IgD-negative memory B cell (primary cell): ENCODE data around the gene RUNX3. TPM values are rescaled to one million over a fixed set of nuclear protein-coding genes. Genes with fewer than 3 reads are reported as not detected.
A peak's percentile ranks its signal among the peaks of the same experiment; 100 is the strongest.
"Not testable (repeated sequence)": the region's sequence is repeated elsewhere in the genome, so short reads cannot be mapped to it uniquely, and the experiment has no call there.

ENCODE experiments used
- H3K27ac Mint-ChIP-seq, 3 donors: one replicate each; pipeline ENCODE4 v1.8.0; 2020 to 2022; ENCODE audit warnings: mild to moderate bottlenecking in 3 of 3, mixed read lengths in 3 of 3, moderate library complexity in 1 of 3
- H3K27me3 Mint-ChIP-seq: one replicate; pipeline ENCODE4 v1.8.0; 2021; ENCODE audit warnings: mixed read lengths
- H3K36me3 Mint-ChIP-seq: one replicate; pipeline ENCODE4 v1.8.0; 2020; ENCODE audit warnings: mild to moderate bottlenecking, mixed read lengths
- H3K4me1 Mint-ChIP-seq, 3 donors: one replicate each; pipeline ENCODE4 v1.8.0; 2020 to 2022; ENCODE audit warnings: mixed read lengths in 3 of 3, mild to moderate bottlenecking in 1 of 3
- H3K4me3 Mint-ChIP-seq, 4 donors: one replicate each; pipeline ENCODE4 v1.8.0; 2020 to 2022; ENCODE audit warnings: mild to moderate bottlenecking in 4 of 4, mixed read lengths in 4 of 4, moderate library complexity in 3 of 4
- H3K9me3 Mint-ChIP-seq, 3 donors: one replicate each; pipeline ENCODE4 v1.8.0; 2020 to 2021; ENCODE audit warnings: mixed read lengths in 3 of 3, mild to moderate bottlenecking in 1 of 3
- polyA plus RNA-seq: library from polyadenylated mRNA; unstranded; fragments of 300-500 nt; fragmentation: Illumina TruSeq; gene quantifications from one replicate; pipeline ENCODE4 v1.2.3, GENCODE V29; 2021

The RUNX3 gene
- polyA plus RNA-seq, 1 donor from 2014 or later, result 30.1 TPM

DNA sequence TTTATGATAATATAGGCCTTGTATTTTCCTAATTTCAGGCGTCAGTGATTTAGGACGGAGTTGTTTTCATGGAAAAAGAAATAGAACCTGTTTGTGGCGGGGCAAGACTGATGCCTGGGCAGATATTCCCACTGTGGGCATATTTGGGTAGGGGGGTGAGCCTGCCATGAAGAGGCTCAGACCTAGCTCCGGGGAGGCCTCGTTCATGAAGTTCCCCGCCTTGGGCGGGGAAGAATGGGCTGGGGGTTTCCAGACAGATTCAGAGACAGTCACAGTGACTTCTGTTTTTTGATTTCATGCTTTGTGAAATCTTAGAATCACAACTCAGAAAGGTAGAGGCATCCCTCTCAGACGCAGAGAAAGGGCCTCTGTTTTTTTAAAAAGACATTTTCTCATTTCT, 36.1 kb downstream of the RUNX3 start:
- H3K4me3 Mint-ChIP-seq, result no peak overlapping the region
- peaks cover 3% of the 10 kb centered on the region for H3K27me3 Mint-ChIP-seq
- no peak overlapping the region for H3K27ac Mint-ChIP-seq
- peaks cover 0 to 13% (median 3%) of the 10 kb centered on the region in 3 donors for H3K4me1 Mint-ChIP-seq
- no peaks in the 10 kb centered on the region for H3K36me3 Mint-ChIP-seq
- H3K9me3 Mint-ChIP-seq, result peaks cover 5 to 11% (median 10%) of the 10 kb centered on the region in 3 donors

DNA sequence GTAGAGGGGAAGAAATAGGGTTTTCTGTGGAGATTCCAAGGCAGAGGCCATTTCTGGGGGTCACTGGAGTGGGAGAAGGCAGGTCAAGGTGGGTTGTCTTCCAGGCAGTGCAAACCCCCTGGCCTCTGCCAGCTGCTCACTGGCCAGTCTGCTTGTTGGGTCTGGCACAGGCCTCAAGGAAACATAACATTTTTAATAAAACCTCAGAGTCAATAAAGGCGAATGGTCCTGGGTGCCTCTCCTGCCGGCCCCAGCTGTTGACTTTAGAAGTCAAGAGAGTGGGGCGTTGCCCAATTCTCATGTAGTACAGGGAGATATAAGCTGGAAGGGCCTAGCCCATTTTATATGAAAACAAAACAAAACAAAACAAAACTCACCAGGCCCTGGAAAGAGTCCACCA, 36.6 kb downstream of the RUNX3 start:
- Mint-ChIP-seq H3K27me3 (peaks cover 3% of the 10 kb centered on the region), H3K4me1 (peaks cover 0 to 8% (median 0%) of the 10 kb centered on the region in 3 donors), H3K36me3 (no peaks in the 10 kb centered on the region), H3K27ac (peak overlapping the region in 1 of 3 donors; percentile 87), H3K4me3 (no peak overlapping the region), H3K9me3 (peaks cover 5 to 11% (median 10%) of the 10 kb centered on the region in 3 donors)

DNA sequence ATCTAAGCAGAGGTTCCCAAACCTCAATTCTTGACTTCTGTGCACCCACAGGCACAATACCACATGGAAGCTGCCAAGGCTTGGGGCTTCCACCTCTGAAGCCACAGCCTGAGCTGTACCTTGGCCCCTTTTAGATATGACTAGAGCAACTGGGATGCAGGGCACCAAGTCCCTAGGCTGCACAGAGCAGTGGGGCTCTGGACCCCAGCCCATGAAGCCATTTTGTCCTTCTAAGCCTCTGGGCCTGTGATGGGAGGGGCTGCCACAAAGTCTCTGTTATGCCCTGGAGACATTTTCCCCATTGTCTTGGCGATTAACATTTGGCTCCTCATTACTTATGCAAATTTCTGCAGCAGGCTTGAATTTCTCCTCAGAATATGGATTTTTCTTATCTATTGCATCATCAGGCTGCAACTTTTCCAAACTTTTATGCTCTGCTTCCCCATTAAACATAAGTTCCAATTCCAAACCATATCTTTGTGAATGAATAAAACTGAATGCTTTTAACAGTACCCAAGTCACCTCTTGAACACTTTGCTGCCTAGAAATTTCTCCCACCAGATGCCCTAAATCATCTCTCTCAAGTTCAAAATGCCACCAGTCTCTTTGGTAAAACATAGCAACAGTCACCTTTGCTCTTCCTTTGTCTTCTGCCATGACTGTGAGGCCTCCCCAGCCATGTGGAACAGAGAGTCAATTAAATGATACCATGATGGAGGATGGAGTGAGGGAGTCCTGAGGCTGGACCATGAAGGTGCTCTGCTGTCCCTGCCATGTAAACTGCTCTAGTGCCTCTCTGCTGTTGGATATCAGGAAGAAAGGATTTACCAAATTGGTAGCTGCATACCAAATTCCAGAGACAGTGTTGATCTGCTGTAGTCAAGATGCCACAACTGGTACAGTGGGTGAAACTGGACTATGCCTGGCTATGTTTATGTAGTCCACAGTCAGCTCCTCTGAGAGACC, 37.6 kb downstream of the RUNX3 start:
- peaks cover 5 to 11% (median 10%) of the 10 kb centered on the region in 3 donors for H3K9me3 Mint-ChIP-seq
- H3K27ac Mint-ChIP-seq, result peak overlapping the region in 1 of 3 donors; percentile 87
- H3K27me3 Mint-ChIP-seq, result peaks cover 3% of the 10 kb centered on the region
- H3K4me3 Mint-ChIP-seq, result no peak overlapping the region
- peaks cover 0 to 4% (median 0%) of the 10 kb centered on the region in 3 donors for H3K4me1 Mint-ChIP-seq
- no peaks in the 10 kb centered on the region for H3K36me3 Mint-ChIP-seq

DNA sequence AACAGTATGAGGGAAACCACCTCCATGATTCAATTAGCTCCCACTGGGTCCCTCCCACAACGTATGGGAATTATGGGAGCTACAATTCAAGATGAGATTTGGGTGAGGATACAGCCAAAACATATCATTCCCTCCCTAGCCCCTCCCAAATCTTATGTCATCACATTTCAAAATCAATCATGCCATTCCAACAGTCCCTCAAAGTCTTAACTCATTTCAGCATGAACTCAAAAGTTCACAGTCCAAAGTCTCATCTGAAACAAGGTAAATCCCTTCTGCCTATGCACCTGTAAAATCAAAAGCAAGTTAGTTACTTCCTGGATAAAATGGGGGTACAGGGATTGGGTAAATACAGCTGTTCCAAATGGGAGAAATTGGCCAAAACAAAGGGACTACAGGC, 38.7 kb downstream of the RUNX3 start:
- not testable (repeated sequence) for H3K36me3 Mint-ChIP-seq, H3K4me3 Mint-ChIP-seq, H3K4me1 Mint-ChIP-seq, H3K27me3 Mint-ChIP-seq
- peak overlapping the region in 1 of 3 donors; percentile 8 for H3K27ac Mint-ChIP-seq
- H3K9me3 Mint-ChIP-seq, result peaks cover 5 to 11% (median 10%) of the 10 kb centered on the region in 3 donors

DNA sequence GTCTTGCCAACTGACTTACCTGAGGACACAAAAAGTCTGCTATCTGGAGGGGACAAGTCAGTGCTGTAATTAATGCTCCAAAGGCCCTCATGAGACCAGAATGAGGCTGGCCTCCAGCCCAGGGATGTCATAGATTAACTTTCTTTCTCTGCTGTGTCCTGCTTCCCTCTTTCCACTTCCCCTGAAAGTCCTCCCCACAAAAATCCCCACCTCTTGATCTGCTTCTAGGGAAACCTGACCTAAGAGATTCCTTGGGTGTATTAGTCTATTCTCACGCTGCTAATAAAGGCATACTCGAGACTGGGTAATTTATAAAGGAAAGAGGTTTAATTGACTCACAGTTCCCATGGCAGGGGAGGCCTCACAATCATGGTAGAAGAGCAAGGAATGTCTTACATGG, 39.2 kb downstream of the RUNX3 start:
- peaks cover 0 to 4% (median 0%) of the 10 kb centered on the region in 3 donors for H3K4me1 Mint-ChIP-seq
- peaks cover 5 to 11% (median 10%) of the 10 kb centered on the region in 3 donors for H3K9me3 Mint-ChIP-seq
- no peaks in the 10 kb centered on the region for H3K36me3 Mint-ChIP-seq
- H3K27me3 Mint-ChIP-seq, result peaks cover 7% of the 10 kb centered on the region
- peak overlapping the region in 1 of 3 donors; percentile 73 for H3K27ac Mint-ChIP-seq
- H3K4me3 Mint-ChIP-seq, result peak overlapping the region in 1 of 4 donors; percentile 43

DNA sequence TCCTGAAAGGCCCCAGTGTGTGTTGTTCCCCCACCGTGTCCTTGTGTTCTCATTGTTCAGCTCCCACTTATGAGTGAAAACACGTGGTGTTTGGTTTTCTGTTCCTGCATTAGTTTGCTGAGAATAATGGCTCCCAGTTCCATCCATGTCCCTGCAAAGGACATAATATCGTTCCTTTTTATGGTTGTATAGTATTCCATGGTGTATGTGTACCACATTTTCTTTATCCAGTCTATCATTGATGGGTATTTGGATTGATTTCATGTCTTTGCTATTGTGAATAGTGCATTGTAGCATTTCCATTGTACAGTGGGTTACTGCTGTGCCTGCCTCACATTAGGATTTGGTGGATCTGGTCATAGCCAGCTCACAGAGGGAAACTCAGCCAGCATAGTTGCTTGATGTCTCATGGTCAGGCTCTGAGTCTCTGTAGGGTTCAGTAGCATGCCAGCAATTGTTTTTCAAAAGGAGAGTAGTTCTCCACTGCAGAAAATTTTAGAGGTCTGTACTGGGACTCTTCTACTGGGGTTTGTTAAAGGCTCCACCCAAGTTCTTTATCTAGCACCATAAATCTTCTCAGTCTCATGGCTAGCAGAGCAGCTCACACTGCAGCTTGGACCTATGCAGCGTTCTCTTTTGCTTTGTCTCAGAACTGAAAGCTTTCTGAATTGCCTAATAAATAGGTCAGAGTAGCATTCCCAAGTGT, 41.0 kb downstream of the RUNX3 start:
- Mint-ChIP-seq H3K36me3 (peaks cover 5% of the 10 kb centered on the region), H3K4me3 (no peak overlapping the region), H3K9me3 (peaks cover 10 to 15% (median 14%) of the 10 kb centered on the region in 3 donors), H3K27ac (no peak overlapping the region), H3K27me3 (peaks cover 11% of the 10 kb centered on the region), H3K4me1 (peaks cover 0 to under 1% (median 0%) of the 10 kb centered on the region in 3 donors)

DNA sequence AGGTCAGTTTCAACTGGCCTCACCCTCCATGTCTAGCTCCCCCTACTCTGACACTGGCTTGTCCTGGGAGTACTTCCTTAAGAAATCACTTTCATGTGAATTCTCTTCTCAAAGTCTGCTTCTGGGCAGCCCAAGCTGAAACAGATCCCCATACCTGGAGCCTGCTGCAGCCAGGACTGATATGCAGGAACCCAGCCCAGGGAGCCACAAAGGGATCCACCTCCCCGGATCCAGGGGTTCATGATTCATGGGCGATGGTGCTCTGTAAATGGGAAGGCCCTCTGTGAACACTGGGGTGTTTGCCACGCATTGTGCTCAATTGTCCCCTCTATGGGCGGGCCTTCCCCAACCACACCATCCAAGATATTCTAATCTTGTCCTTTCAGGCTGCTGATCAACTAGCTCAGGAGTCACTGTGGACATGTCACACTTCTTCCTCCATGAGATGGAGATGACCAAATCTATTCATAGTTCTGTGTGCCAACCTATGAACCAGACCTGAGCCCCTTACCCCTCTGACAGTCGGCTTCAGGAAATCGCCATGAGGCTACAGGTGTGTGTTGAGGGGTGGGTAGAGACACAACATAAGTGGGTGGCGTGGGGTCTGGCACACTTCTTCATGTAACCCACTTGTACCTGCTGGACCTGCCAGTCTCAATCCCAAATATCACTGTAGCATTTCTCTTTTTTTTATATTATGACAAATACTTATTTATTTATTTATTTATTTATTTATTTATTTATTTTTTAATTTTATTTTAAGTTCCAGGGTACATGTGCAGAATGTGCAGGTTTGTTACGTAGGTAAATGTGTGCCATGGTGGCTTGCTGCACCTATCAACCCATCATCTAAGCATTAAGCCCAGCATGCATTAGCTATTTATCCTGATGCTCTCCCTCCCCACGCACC, 41.8 kb downstream of the RUNX3 start:
- no peak overlapping the region for H3K27ac Mint-ChIP-seq
- peak overlapping the region in 1 of 4 donors; percentile 67 for H3K4me3 Mint-ChIP-seq
- peaks cover 5% of the 10 kb centered on the region for H3K36me3 Mint-ChIP-seq
- peaks cover 10 to 17% (median 16%) of the 10 kb centered on the region in 3 donors for H3K9me3 Mint-ChIP-seq
- H3K27me3 Mint-ChIP-seq, result peaks cover 12% of the 10 kb centered on the region
- no peaks in the 10 kb centered on the region for H3K4me1 Mint-ChIP-seq

DNA sequence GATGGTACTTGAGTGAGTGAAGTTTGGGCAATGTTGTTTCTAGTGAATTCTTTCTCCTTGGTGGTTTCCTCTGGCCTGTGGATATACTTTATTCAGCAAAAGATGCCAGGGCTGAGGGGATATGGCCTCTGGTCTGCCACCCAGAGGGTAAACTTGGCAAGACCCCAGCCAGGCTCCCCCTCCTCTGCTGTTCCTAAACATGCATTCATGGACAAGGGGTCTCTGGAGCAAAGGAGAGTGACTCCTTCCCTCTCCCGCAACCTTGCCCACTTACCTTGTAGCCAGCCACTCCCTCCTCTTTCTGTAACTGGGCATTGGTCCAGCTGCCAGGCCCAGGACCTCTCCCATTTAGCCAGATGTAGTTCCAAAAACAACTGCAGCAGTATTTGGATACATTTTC, 43.8 kb downstream of the RUNX3 start:
- H3K4me1 Mint-ChIP-seq, result no peaks in the 10 kb centered on the region
- H3K27me3 Mint-ChIP-seq, result peaks cover 9% of the 10 kb centered on the region
- H3K27ac Mint-ChIP-seq, result no peak overlapping the region
- H3K9me3 Mint-ChIP-seq, result peaks cover 7 to 10% (median 9%) of the 10 kb centered on the region in 3 donors
- no peak overlapping the region for H3K4me3 Mint-ChIP-seq
- H3K36me3 Mint-ChIP-seq, result peaks cover 10% of the 10 kb centered on the region

DNA sequence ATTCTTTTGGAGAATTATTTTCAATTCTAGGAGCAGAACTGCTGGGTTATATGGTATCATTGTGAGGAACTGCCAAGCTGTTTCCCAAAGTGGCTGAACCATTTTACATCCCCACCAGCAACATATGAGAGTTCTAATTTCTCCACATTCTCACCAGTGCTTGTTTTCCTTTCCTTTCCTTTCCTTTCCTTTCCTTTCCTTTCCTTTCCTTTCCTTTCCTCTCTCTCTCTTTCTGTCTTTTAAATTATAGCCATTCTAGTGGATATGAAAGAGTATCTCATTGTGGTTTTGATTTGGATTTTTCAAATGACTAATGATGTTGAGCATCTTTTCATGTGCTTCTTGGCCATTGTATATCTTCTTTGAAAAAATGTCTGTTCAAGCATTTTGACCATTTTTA, 45.3 kb downstream of the RUNX3 start:
- Mint-ChIP-seq H3K27me3 (peaks cover 13% of the 10 kb centered on the region), H3K4me3 (no peak overlapping the region), H3K4me1 (no peaks in the 10 kb centered on the region), H3K36me3 (peaks cover 10% of the 10 kb centered on the region), H3K27ac (no peak overlapping the region), H3K9me3 (peaks cover 6 to 10% (median 7%) of the 10 kb centered on the region in 3 donors)

DNA sequence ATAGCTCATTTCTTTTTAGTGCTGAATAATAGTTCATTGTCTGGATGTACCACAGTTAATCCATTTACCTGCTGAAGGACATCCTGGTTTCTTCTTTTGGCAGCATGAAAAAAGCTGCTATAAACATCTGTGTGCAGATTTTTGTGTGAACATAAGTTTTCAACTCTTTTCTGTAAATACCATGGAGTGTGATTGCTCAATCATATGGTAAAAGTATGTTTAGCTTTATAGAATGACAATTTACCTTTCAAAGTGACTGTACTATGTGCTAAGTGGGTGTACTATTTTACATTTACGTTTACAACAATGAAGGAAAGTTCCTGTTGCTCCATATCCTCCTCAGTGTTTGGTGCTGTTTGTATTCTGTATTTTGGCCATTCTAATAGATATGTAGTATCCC, 49.0 kb downstream of the RUNX3 start:
- Mint-ChIP-seq H3K36me3 (peaks cover 10% of the 10 kb centered on the region), H3K4me3 (no peak overlapping the region), H3K27ac (no peak overlapping the region), H3K4me1 (no peaks in the 10 kb centered on the region), H3K9me3 (peaks cover 6 to 10% (median 7%) of the 10 kb centered on the region in 3 donors), H3K27me3 (peaks cover 15% of the 10 kb centered on the region)

DNA sequence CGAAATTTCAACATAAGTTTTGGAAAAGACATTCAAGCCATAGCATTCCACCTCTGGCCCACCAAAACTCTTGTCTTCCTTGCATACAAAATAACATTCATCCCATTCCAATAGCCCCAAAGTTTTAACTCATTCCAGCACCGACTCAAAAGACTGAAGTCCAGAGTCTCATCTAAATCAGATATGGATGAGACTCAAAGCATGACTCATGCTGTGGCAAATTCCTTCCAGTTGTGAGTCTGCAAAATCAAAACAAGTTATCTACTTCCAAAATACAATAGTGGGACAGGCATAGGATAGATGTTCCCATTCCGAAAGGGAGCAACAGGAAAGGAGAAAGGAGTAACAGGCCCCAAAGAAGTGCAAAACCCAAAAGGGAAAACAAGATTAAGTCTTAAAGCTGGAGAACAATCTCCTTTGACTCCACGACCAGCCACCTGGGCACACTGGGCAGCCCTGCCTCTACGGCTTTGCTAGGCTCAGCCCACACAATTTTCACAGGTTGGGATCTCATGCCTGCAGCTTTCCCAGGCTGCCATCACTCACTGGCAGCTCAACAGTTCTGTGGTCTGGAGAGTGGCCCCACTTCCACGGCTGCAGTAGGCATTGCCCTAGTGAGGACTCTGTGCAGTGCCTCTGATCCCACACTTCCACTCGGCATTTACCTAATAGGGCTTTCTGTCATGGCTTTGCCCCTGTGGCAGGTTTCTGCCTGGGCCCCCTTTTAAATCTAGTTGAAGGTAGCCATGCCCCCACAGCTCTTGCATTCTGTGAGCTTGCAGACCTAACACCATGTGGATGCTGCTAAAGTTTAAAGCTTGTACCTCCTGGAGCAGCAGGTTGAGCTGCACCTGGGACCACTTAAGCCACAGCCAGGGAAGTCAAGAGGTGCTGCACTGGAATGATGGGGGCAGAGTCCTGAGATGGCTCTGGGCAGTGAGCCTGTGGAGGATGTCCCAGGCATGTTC, 51.0 kb downstream of the RUNX3 start:
- H3K27me3 Mint-ChIP-seq, result peaks cover 10% of the 10 kb centered on the region

DNA sequence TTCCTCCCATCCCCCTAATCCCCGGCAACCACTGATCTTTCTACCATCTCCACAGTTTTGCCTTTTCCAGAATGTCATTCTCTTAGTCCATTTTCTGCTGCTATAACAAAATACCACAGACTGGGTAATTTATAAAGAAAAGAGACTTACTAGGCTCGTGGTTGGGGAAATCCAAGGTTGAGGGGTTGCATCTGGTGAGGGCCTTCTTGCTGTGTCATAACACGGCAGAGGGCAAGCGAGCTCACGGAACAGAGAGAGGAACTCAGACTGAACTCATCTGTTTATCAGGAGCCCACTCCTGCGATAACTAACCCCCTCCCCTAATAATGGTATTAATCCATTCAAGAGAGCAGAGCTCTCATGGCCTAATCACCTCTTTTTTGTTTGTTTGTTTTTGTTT, 52.0 kb downstream of the RUNX3 start:
- no peak overlapping the region for H3K4me3 Mint-ChIP-seq
- H3K27me3 Mint-ChIP-seq, result peaks cover 10% of the 10 kb centered on the region
- no peak overlapping the region for H3K27ac Mint-ChIP-seq

More for the DNA sequence above, 51.0 kb downstream of the RUNX3 start:
- Mint-ChIP-seq H3K4me3 (no peak overlapping the region), H3K36me3 (peaks cover 4% of the 10 kb centered on the region), H3K27ac (no peak overlapping the region), H3K9me3 (peaks cover 2 to 5% (median 2%) of the 10 kb centered on the region in 3 donors), H3K4me1 (no peaks in the 10 kb centered on the region)

DNA sequence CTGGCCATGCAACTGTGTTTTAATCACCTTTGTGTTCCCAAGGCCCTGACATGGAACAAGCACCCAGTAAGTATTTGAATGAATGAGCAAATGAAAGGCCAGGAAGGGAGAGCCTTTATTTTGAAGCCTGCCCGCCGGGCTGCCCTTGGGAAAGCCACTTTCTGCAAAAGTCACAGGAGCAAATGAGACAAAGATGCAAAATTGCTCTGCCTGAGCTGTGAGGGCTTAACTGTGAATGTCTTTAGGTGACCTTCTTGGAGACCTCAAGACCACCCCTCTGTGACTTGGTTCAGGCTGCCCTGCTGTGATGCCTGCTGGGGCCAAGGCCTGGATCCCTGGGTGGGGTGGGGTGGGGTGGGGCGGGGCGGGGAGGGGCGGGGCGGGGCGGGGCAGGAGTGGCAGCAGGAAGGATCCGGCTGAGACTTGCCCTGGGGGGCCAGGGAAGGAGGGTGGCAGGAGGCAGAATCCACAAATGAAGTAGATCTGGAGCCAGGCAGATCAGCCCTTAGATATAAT, 54.0 kb downstream of the RUNX3 start:
- Mint-ChIP-seq H3K27ac (no peak overlapping the region), H3K9me3 (peaks cover 0 to 1% (median 0%) of the 10 kb centered on the region in 3 donors), H3K4me1 (peaks cover 0 to 3% (median 0%) of the 10 kb centered on the region in 3 donors), H3K27me3 (peaks cover 21% of the 10 kb centered on the region), H3K4me3 (no peak overlapping the region), H3K36me3 (no peaks in the 10 kb centered on the region)

More for the DNA sequence above, 52.0 kb downstream of the RUNX3 start:
- peaks cover 0 to under 1% (median 0%) of the 10 kb centered on the region in 3 donors for H3K9me3 Mint-ChIP-seq
- peaks cover 3% of the 10 kb centered on the region for H3K36me3 Mint-ChIP-seq
- no peaks in the 10 kb centered on the region for H3K4me1 Mint-ChIP-seq
